ENCODE results near the gene TOPBP1.

- no peak for TF ChIP-seq EP300 (IDR thresholded peaks at IDR 0.05; ENCODE audit: low read depth)
- TF ChIP-seq, protein P1, sequence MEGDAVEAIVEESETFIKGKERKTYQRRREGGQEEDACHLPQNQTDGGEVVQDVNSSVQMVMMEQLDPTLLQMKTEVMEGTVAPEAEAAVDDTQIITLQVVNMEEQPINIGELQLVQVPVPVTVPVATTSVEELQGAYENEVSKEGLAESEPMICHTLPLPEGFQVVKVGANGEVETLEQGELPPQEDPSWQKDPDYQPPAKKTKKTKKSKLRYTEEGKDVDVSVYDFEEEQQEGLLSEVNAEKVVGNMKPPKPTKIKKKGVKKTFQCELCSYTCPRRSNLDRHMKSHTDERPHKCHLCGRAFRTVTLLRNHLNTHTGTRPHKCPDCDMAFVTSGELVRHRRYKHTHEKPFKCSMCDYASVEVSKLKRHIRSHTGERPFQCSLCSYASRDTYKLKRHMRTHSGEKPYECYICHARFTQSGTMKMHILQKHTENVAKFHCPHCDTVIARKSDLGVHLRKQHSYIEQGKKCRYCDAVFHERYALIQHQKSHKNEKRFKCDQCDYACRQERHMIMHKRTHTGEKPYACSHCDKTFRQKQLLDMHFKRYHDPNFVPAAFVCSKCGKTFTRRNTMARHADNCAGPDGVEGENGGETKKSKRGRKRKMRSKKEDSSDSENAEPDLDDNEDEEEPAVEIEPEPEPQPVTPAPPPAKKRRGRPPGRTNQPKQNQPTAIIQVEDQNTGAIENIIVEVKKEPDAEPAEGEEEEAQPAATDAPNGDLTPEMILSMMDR (IDR thresholded peaks at IDR 0.05) = no peak
- no peak for TF ChIP-seq POLR2AphosphoS5 (IDR thresholded peaks at IDR 0.05)
These were observed 51.7 kb downstream of the TOPBP1 start for GRCh38 chr3:133610031-133610430.
